ENCODE measurements around the gene RAB29. TPM values are rescaled to one million over a fixed set of nuclear protein-coding genes. Genes with fewer than 3 reads are reported as not detected.
A peak's percentile ranks its signal among the peaks of the same experiment; 100 is the strongest.

Gene RAB29
- total RNA-seq, 1 donor from 2014 or later = 27.4 TPM

DNA sequence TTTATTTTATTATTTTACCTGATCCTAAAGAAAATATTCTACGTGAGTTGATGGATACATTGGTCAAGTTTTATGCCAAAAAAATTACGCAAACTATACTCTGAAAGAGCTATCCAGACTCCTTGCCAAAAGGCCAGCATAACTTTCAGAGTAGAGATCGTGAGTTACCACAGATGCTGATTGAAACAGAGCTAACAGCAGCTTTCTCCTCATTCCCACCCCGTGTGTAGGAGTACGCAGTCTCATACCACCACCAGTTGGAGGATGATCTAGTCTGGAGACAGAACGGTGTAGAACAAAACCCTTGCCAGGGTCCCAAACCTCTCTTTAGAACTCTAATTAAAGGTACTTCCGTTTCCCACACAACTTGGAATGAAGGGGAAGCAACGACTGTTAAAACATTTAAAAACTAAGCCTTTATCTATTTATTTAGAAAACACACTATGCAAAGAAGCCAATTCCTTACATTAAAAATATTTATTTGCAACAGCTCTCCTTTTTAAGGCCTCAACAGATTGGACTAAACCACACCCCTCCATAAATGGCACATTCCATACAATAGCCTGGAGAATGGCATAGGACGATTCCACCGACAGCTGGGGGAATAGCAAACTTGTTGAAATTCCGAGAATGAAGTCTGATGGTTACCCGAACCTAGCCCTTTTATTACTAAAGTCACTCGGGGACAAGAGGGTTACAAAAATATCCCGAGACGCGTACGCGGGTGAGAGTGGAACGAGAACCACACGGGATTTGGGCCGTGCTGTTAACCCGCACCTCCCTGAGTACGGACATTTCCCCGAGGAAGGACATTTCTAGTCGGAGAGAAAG, 26.7 kb downstream of the RAB29 start:
- no peaks in the 10 kb centered on the region for H3K9me3 Mint-ChIP-seq (ENCODE audit: low read depth)
- H3K27me3 Mint-ChIP-seq (ENCODE audit: low read depth) = no peaks in the 10 kb centered on the region
- peak overlapping the region; percentile 90 for H3K4me3 Mint-ChIP-seq (ENCODE audit: unreplicated experiment)
- H3K36me3 Mint-ChIP-seq (ENCODE audit: low read depth) = no peaks in the 10 kb centered on the region
- TF ChIP-seq CTCF (IDR thresholded peaks at IDR 0.05) = no peak
- H3K4me1 Mint-ChIP-seq (ENCODE audit: low read depth) = peaks cover 41% of the 10 kb centered on the region
- DNase-seq (ENCODE audit: low spot score) = no peak
- peak overlapping the region; percentile 97 for H3K27ac Mint-ChIP-seq (ENCODE audit: unreplicated experiment)

DNA sequence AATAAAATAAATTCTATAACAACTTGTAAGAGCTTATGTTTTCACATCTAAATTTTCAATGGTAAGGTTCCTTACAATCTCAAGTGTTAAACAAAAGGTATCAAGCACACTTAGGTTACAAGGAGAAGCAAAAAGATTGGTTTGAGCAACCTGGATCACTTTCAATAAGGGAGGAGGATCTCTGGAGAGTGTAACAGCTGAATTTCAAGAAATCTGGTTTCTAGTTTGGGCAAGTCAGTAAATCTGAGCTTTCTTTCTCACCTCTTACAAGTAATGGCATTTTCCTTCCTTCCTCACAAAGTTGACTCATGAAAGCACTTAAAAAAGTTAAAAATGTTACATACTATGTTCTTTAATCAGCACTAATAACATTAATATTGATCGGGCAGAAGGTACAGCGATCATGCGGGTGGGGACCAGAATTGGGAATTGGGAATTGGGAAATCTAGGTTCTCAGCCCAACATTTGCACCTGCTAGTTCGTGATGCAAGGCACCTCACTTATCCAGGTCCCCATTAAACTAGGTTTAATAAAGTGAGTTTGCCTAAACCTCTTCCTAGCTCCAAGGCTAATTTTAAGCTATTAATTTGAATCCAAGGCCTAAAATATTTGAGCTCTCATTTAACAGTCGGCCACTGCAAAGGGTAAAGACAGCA, 28.4 kb downstream of the RAB29 start:
- Mint-ChIP-seq H3K27me3 (ENCODE audit: low read depth) (no peaks in the 10 kb centered on the region), H3K9me3 (ENCODE audit: low read depth) (no peaks in the 10 kb centered on the region), H3K4me3 (ENCODE audit: unreplicated experiment) (peak overlapping the region; percentile 29), H3K36me3 (ENCODE audit: low read depth) (no peaks in the 10 kb centered on the region), H3K27ac (ENCODE audit: unreplicated experiment) (peak overlapping the region; percentile 63), H3K4me1 (ENCODE audit: low read depth) (peaks cover 45% of the 10 kb centered on the region)
- no peak for DNase-seq (ENCODE audit: low spot score)
- no peak for TF ChIP-seq CTCF (IDR thresholded peaks at IDR 0.05)

DNA sequence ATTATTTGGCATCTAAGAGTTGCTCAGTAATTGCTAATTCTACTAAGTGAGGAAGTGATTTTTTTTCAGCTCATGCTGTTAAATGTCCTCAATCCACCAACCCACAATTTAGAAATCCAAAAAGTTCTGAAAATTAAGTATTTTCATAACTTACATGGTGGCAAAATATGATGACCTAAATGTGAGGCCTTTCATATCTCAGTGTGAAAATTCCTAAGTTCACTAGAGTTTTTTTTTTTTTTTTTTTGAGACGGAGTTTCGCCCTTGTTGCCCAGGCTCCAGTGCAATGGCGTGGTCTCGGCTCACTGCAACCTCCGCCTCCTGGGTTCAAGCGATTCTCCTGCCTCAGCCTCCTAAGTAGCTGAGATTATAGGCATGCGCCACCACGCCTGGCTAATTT, 30.9 kb downstream of the RAB29 start:
- Mint-ChIP-seq H3K27me3 (ENCODE audit: low read depth) (no peaks in the 10 kb centered on the region), H3K4me3 (ENCODE audit: unreplicated experiment) (no peak overlapping the region), H3K27ac (ENCODE audit: unreplicated experiment) (no peak overlapping the region), H3K9me3 (ENCODE audit: low read depth) (no peaks in the 10 kb centered on the region), H3K4me1 (ENCODE audit: low read depth) (peaks cover 56% of the 10 kb centered on the region), H3K36me3 (ENCODE audit: low read depth) (no peaks in the 10 kb centered on the region)
- TF ChIP-seq CTCF (IDR thresholded peaks at IDR 0.05) = no peak
- no peak for DNase-seq (ENCODE audit: low spot score)

GRCh38 chr1:205743977-205744376, 31.3 kb downstream of the RAB29 start:
- no peak for TF ChIP-seq CTCF (IDR thresholded peaks at IDR 0.05)
- H3K4me1 Mint-ChIP-seq (ENCODE audit: low read depth) = peaks cover 60% of the 10 kb centered on the region
- H3K27me3 Mint-ChIP-seq (ENCODE audit: low read depth) = no peaks in the 10 kb centered on the region
- no peak overlapping the region for H3K4me3 Mint-ChIP-seq (ENCODE audit: unreplicated experiment)
- no peak for DNase-seq (ENCODE audit: low spot score)
- H3K27ac Mint-ChIP-seq (ENCODE audit: unreplicated experiment) = peak overlapping the region; percentile 1
- no peaks in the 10 kb centered on the region for H3K9me3 Mint-ChIP-seq (ENCODE audit: low read depth)
- H3K36me3 Mint-ChIP-seq (ENCODE audit: low read depth) = no peaks in the 10 kb centered on the region

GRCh38 chr1:205741681-205742080, 33.6 kb downstream of the RAB29 start:
- Mint-ChIP-seq H3K27ac (ENCODE audit: unreplicated experiment) (no peak overlapping the region), H3K4me1 (ENCODE audit: low read depth) (peaks cover 52% of the 10 kb centered on the region), H3K9me3 (ENCODE audit: low read depth) (no peaks in the 10 kb centered on the region), H3K27me3 (ENCODE audit: low read depth) (no peaks in the 10 kb centered on the region), H3K4me3 (ENCODE audit: unreplicated experiment) (no peak overlapping the region), H3K36me3 (ENCODE audit: low read depth) (no peaks in the 10 kb centered on the region)
- no peak for TF ChIP-seq CTCF (IDR thresholded peaks at IDR 0.05)
- DNase-seq (ENCODE audit: low spot score) = no peak
